ENCODE data around the gene CRB3. TPM values are rescaled to one million over a fixed set of nuclear protein-coding genes. Genes with fewer than 3 reads are reported as not detected.

CRB3 gene
- total RNA-seq, 1 donor from 2014 or later: 0.41 TPM

GRCh38 chr19:6429419-6430221, 34.5 kb upstream of the CRB3 start:
- FAIRE-seq: no peak
- DNase-seq (ENCODE audit: low spot score in 2 of 2): no peak

- no peak for FAIRE-seq
- DNase-seq (ENCODE audit: low spot score in 2 of 2): no peak
These were observed 32.2 kb upstream of the CRB3 start for GRCh38 chr19:6431891-6432290.

- FAIRE-seq (no peak), DNase-seq (ENCODE audit: low spot score in 2 of 2) (no peak)
These were observed 30.9 kb upstream of the CRB3 start for GRCh38 chr19:6433165-6433564.

- DNase-seq (ENCODE audit: low spot score in 2 of 2) (no peak), FAIRE-seq (no peak)
These were observed 30.4 kb upstream of the CRB3 start, which contains the start of gene SLC25A41 for GRCh38 chr19:6433663-6434062. TSS of gene SLC25A41 (minus strand) at chr19:6433763. CDS start at chr19:6433693, 70 bp downstream.

DNA sequence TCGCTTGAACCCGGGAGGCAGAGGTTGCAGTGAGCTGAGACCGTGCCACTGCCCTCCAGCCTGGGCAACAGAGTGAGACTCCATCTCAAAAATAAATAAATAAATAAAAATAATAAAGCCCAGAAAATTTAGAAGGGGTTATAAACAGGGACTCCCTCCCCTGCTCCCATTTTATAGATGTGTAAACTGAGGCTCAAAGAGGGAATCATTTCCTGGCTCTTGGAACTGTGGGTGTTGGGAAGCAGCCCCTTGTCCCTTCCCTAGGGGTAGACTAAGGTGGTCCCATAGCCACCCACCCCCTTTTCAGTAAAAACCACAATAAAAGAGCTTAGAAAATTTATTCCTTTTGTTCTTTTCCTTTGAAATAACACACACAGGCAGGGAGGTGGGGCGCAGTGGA, 24.3 kb upstream of the CRB3 start:
- DNase-seq (ENCODE audit: low spot score in 2 of 2): no peak
- FAIRE-seq: no peak

- no peak for DNase-seq (ENCODE audit: low spot score in 2 of 2)
- FAIRE-seq: no peak
These were observed 23.2 kb upstream of the CRB3 start for GRCh38 chr19:6440905-6441304.

GRCh38 chr19:6442087-6442688, 21.9 kb upstream of the CRB3 start:
- FAIRE-seq (no peak), DNase-seq (ENCODE audit: low spot score in 2 of 2) (no peak)

DNA sequence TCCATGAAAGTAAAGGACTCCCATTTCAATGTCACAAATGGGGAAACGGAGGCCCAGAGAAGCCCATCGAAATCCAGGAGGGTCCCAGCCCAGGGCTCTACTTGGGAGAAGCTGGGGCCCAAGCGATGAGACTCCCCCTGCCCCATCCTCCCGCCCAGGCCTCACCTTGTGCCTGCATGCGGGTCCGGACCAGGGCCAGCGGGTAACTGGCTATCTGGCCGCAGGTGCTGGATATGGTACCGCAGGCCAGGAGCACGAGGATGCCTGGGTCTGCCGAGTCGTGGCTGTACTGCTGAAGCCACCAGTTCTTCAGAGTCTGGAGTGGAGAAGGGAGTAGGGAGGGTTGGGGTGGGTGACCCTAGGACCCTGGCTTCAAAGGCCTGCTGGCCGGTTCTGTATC, 20.1 kb upstream of the CRB3 start:
- DNase-seq (ENCODE audit: low spot score in 2 of 2) (no peak), FAIRE-seq (no peak)

GRCh38 chr19:6446452-6446851, 17.6 kb upstream of the CRB3 start:
- no peak for DNase-seq (ENCODE audit: low spot score in 2 of 2)
- FAIRE-seq: no peak

GRCh38 chr19:6448045-6448444, 16.0 kb upstream of the CRB3 start:
- DNase-seq (ENCODE audit: low spot score in 2 of 2) (no peak), FAIRE-seq (no peak)

- no peak for FAIRE-seq
These were observed 13.9 kb upstream of the CRB3 start for GRCh38 chr19:6450166-6450565.

GRCh38 chr19:6451583-6452222, 12.4 kb upstream of the CRB3 start:
- DNase-seq (ENCODE audit: low spot score in 2 of 2): no peak
- FAIRE-seq: no peak

More at GRCh38 chr19:6450166-6450565, 13.9 kb upstream of the CRB3 start:
- no peak for DNase-seq (ENCODE audit: low spot score in 2 of 2)

DNA sequence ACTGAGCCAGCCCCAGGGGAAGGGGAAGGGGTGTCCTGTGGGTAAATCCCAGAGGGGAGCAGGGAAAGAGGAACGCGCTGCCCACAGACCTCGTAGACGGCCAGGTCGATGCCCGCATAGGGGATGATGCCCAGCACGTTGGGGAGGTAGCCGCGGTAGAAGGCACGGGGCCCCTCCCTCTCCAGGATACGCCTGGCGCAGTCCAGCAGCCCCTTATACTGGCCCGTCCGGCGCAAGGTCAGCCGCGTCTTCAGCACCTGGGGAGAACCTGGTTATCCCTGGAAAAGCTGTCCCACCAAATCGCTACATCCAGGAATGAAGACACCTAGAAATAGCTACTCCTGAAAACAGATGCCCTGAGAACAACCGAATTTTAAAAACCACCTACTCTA, 11.9 kb upstream of the CRB3 start:
- no peak for FAIRE-seq

DNA sequence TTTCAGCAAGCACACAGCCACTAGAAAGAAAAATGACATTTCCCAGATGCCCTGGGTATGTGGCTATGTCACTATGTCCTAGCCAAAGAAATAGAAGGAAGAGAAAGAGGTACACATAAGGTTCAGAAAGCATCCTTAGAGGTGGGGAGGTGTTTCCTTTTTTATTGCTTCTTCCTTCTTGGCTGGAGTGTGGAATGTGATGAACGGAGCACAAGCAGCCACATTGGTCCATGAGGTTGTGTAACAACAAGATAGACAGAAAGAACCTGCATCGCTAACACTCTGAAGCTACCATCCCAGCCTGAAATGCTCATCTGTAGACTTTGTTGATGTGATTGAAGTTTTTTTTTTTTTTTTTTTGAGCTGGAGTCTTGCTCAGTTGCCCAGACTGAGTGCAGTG, 11.2 kb upstream of the CRB3 start:
- FAIRE-seq: no peak

More for the DNA sequence above, 11.9 kb upstream of the CRB3 start:
- no peak for DNase-seq (ENCODE audit: low spot score in 2 of 2)

DNA sequence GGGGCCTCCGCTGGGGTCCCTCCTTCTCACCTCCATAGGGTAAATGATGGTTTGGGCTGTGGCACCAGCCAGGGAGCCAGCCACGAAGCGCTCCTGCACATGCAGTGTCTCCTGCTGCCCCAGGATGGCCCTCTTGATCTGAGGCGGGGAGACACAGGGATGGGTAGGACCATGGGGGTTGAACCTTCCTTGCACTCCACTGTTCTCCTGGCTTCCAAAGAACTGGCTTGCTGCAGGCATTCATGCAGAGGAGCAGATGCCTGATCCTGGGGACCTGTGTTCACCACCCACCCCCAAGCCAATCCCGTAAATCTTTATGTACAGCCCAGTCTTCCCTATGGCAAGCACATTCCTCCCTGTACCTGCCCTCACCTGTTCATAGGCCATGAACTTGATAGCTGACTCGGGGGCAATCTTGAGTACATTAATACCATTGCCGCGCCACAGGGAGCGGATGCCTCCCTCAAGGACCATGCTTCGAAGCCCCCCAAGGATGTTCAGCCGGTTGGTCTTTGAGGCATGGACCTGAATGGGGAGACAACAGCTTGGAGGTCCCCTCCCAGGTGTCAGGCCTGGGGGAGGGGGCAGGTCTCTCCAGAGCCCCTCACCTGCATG, 10.0 kb upstream of the CRB3 start:
- DNase-seq (ENCODE audit: low spot score in 2 of 2) (no peak), FAIRE-seq (no peak)

More for the DNA sequence above, 11.2 kb upstream of the CRB3 start:
- no peak for DNase-seq (ENCODE audit: low spot score in 2 of 2)

DNA sequence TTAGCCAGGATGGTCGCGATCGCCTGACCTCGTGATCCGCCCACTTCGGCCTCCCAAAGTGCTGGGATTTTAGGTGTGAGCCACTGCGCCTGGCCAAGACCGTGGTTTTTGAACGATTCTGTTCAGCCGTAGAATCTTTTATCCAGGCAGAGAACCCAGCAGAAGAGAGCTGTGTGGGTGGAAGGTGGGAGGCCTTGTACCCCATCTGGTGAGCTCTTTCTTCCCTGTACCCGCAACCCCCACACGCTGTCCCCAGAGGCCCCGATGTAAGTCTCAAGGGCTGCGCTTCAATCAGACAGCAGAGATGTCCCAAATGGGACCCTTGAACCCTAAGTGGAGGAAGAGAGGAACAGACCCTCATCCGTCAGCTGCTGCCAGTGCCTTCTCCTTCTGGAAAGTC, 8.1 kb upstream of the CRB3 start:
- FAIRE-seq (no peak), DNase-seq (ENCODE audit: low spot score in 2 of 2) (no peak)

GRCh38 chr19:6457958-6458694, 5.9 kb upstream of the CRB3 start:
- DNase-seq (ENCODE audit: low spot score in 2 of 2): peak in 1 of 2 donors; percentile 62
- no peak for FAIRE-seq

- FAIRE-seq (no peak), DNase-seq (ENCODE audit: low spot score in 2 of 2) (no peak)
These were observed 5.3 kb upstream of the CRB3 start for GRCh38 chr19:6458695-6459261.

GRCh38 chr19:6459262-6460098, 4.6 kb upstream of the CRB3 start, which contains the start of gene SLC25A23:
TSS of gene SLC25A23 (minus strand) at chr19:6459792. CDS start at chr19:6459628, 164 bp downstream.
- no peak for FAIRE-seq
- DNase-seq (ENCODE audit: low spot score in 2 of 2): peak; percentile 88 to 90

All from frontal cortex (tissue), 4 donors.